Left hindlimb (tissue), 1 donor: ENCODE results near the gene GBP2.

Source experiments
- DNase-seq: peaks from one replicate; pipeline ENCODE4 v3.0.0-alpha.2; 2018

GBP2 gene

DNA sequence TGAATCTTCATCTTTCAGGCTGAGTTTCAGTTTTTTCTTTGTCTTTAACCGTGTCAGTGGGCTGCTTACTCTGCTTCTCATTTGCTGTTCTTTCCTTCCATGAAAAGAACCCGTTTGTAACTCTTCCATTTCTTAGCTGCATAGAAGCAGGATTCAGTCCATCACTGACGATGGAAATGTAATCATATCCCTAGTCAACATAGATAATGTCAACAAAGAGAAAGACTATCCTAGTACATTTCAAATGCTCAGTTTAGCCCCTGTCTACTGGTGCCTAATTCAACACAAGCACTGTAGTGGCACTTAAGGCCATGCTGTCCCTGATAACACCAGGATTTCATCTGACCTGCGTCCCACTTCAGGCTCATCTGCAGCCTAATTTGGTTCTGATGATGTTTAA, 61.3 kb downstream of the GBP2 start:
- no peak for DNase-seq

DNA sequence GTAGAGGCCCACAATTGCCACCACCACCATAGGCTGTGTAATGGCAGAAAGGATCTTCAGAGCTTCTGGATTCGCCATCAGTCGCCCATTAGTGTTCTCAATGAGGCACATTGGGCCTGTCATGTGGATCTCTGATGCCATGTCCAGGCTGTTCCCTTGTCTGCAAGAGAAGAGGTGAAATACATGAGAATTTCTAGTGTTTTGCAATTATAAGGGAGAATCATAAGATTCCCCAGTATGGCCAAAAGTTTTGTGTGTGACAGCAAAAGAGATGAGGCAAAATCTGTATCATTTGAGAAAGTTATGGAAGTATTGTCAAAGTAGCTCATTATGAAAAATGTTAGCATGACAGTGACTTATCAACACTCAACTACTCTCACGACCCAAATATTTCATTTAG, 62.8 kb downstream of the GBP2 start:
- DNase-seq: no peak

DNA sequence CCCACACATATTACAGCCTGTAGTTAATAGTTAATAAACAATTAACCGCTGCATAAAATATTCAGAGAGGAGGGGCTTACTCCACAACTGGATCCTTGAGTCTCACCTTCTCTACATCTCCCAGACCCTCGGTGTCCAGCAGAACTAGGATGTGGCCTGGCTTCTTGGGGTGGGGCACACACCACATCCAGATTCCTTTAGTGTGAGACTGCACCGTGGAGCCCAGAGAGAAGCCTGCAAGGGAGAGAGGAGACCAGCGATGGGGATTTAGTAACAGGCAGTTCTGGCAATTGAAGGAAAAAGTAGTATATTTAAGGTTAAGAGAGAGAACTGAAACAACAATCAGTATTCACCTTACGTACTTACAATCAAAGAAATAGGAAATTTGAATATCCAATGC, 65.8 kb downstream of the GBP2 start:
- DNase-seq: no peak
